ENCODE measurements around the gene PLAAT1. TPM values are rescaled to one million over a fixed set of nuclear protein-coding genes. Genes with fewer than 3 reads are reported as not detected.

PLAAT1 gene
- total and polyA plus RNA-seq, 11 donors: 3.9 to 11.4 (median 7.0) TPM

GRCh38 chr3:193229851-193230420 is 11.1 kb upstream of the PLAAT1 start:
- ATAC-seq (no peak), DNase-seq (no peak)
- Histone ChIP-seq H3K27me3 (no peaks in the 10 kb centered on the region), H3K4me1 (no peaks in the 10 kb centered on the region), H3K36me3 (no peaks in the 10 kb centered on the region), H3K9me3 (no peaks in the 10 kb centered on the region), H3K4me3 (no peak overlapping the region), H3K27ac (no peak overlapping the region)
- TF ChIP-seq POLR2A (IDR thresholded peaks at IDR 0.05): no peak
- TF ChIP-seq, protein P1, sequence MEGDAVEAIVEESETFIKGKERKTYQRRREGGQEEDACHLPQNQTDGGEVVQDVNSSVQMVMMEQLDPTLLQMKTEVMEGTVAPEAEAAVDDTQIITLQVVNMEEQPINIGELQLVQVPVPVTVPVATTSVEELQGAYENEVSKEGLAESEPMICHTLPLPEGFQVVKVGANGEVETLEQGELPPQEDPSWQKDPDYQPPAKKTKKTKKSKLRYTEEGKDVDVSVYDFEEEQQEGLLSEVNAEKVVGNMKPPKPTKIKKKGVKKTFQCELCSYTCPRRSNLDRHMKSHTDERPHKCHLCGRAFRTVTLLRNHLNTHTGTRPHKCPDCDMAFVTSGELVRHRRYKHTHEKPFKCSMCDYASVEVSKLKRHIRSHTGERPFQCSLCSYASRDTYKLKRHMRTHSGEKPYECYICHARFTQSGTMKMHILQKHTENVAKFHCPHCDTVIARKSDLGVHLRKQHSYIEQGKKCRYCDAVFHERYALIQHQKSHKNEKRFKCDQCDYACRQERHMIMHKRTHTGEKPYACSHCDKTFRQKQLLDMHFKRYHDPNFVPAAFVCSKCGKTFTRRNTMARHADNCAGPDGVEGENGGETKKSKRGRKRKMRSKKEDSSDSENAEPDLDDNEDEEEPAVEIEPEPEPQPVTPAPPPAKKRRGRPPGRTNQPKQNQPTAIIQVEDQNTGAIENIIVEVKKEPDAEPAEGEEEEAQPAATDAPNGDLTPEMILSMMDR (IDR thresholded peaks at IDR 0.05): no peak
- WGBS, 4 donors: 72 to 77% (median 75%) methylated on average over 4 of the region's 4 CpGs
- intact Hi-C loops (cut with DNase I): no loop called here

DNA sequence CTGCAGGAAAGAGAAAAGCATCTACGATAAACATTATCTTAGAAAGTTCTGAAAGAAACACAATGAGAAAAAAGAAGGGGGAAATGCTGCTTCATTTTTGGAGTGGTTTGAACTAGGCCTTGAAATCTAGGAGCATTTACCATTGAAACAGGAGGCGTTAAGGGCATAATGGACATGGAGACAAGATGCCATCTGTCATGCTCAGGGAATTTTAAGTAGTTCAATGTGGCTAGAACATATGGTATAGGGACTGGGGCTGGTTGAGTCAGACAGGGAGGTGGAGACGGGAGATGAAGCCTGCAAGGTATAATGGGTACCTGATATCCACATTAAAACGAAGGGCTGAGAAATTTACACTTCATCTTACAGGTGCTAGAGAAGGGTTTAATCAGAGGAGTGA is 10.4 kb upstream of the PLAAT1 start:
- no peak overlapping the region for H3K4me3 ChIP-seq
- no peaks in the 10 kb centered on the region for H3K9me3 ChIP-seq
- no peak overlapping the region for H3K27ac ChIP-seq
- DNase-seq (no peak), ATAC-seq (no peak)
- H3K36me3 ChIP-seq: no peaks in the 10 kb centered on the region
- 84 to 87% (median 85%) methylated on average over 4 of the region's 4 CpGs for WGBS, 4 donors
- TF ChIP-seq, protein P1 (IDR thresholded peaks at IDR 0.05): no peak
- TF ChIP-seq POLR2A (IDR thresholded peaks at IDR 0.05): no peak
- H3K27me3 ChIP-seq: no peaks in the 10 kb centered on the region
- intact Hi-C loops (cut with DNase I): no loop called here
- no peaks in the 10 kb centered on the region for H3K4me1 ChIP-seq

DNA sequence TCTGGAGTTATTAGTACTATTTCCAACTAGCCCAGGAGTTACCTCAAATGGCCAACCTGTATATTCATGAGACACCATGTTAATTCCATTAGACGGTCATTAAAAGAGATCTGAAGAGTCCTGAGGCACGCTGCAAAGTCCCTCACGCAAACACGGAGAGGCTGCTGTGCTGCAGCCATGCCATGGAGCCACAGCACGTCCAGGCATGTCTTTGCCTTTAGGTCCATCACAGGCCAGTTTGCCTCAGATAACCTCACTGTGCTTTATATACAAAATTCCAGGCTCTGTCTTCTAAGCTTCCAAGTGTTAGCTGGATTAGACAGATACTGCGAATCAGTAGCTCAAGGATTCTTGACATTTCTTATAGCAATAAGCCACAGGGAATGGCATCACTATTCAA is 9.8 kb upstream of the PLAAT1 start:
- Histone ChIP-seq H3K27ac (no peak overlapping the region), H3K9me3 (no peaks in the 10 kb centered on the region), H3K4me1 (no peaks in the 10 kb centered on the region), H3K27me3 (no peaks in the 10 kb centered on the region), H3K36me3 (no peaks in the 10 kb centered on the region), H3K4me3 (no peak overlapping the region)
- TF ChIP-seq, protein P1 (IDR thresholded peaks at IDR 0.05): no peak
- TF ChIP-seq POLR2A (IDR thresholded peaks at IDR 0.05): no peak
- ATAC-seq: no peak
- WGBS, 4 donors: 66 to 88% (median 77%) methylated on average over 6 of the region's 6 CpGs
- DNase-seq: no peak
- intact Hi-C loops (cut with DNase I): no loop called here

DNA sequence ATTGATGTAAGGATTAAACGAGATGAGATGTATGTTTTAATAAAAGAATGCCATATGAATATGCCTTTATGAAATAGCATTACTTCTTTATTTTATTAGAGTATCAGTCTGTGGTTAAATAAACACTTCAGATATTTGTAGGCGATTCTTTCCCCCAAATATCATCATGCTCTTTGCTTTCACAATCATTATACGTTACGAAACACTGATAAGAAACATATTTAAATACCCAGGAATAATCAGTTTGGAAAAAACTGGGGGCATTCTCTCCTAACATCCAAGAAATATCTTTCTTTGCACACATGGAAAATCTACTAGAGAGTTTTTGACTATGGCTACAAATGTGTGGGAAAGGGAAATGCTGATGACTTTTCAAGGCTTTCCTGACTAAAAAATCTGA is 4.4 kb upstream of the PLAAT1 start:
- H3K9me3 ChIP-seq: no peaks in the 10 kb centered on the region
- ATAC-seq (no peak), DNase-seq (no peak)
- H3K4me1 ChIP-seq: peaks cover 0 to 8% (median 4%) of the 10 kb centered on the region in 12 donors
- no peak overlapping the region for H3K4me3 ChIP-seq
- WGBS, 4 donors: 53 to 68% (median 58%) methylated on average over 4 of the region's 4 CpGs
- peaks cover 0 to 12% (median 0%) of the 10 kb centered on the region in 9 donors for H3K27me3 ChIP-seq
- TF ChIP-seq, protein P1 (IDR thresholded peaks at IDR 0.05): no peak
- no peak for TF ChIP-seq POLR2A (IDR thresholded peaks at IDR 0.05)
- intact Hi-C loops (cut with DNase I): no loop called here
- no peak overlapping the region for H3K27ac ChIP-seq
- no peaks in the 10 kb centered on the region for H3K36me3 ChIP-seq

Measured in heart left ventricle (tissue), 16 donors.